Activated CD8-positive, alpha-beta memory T cell treated with anti-CD3 and anti-CD28 coated beads, Interleukin-2, amount 50 U/mL, for 24 hours (primary cell): ENCODE measurements around the gene NPFF.

Experiments
- DNase-seq: peaks from one replicate; pipeline ENCODE4 v3.0.0-alpha.2; 2020; ENCODE audit errors: extremely low read depth

Gene NPFF

GRCh38 chr12:53514628-53515290, 7.5 kb upstream of the NPFF start:
- no peak for DNase-seq

GRCh38 chr12:53513712-53514410, 6.6 kb upstream of the NPFF start:
- DNase-seq, result no peak

- DNase-seq, result no peak
Observed at GRCh38 chr12:53510181-53510812, 3.0 kb upstream of the NPFF start.

GRCh38 chr12:53508534-53509170, 1.4 kb upstream of the NPFF start:
- DNase-seq, result peak; percentile 68

GRCh38 chr12:53507603-53507885, 260 bp upstream of the NPFF start:
- no peak for DNase-seq

- DNase-seq, result no peak
Observed at GRCh38 chr12:53506450-53506785, 866 bp downstream of the NPFF start.

- no peak for DNase-seq
Observed at GRCh38 chr12:53505555-53506449, 1.5 kb downstream of the NPFF start.

GRCh38 chr12:53505086-53505485, 2.2 kb downstream of the NPFF start:
- no peak for DNase-seq

GRCh38 chr12:53504004-53504920, 3.0 kb downstream of the NPFF start:
- no peak for DNase-seq

- DNase-seq, result no peak
Observed at GRCh38 chr12:53502983-53503728, 4.1 kb downstream of the NPFF start.

GRCh38 chr12:53502331-53502730, 5.0 kb downstream of the NPFF start:
- DNase-seq, result no peak

- no peak for DNase-seq
Observed at GRCh38 chr12:53501615-53502181, 5.6 kb downstream of the NPFF start.

GRCh38 chr12:53500776-53501614, 6.3 kb downstream of the NPFF start, which contains the start of gene TARBP2:
Gene TARBP2 (plus strand): TSS chr12:53501283. CDS start chr12:53501409, 126 bp downstream.
- peak; percentile 98 for DNase-seq

- no peak for DNase-seq
Observed at GRCh38 chr12:53500142-53500775, 7.0 kb downstream of the NPFF start.

GRCh38 chr12:53499266-53500141, 7.8 kb downstream of the NPFF start, which contains the start of gene MAP3K12:
Gene MAP3K12 (minus strand): TSS chr12:53499458. CDS start chr12:53487391, 12,067 bp downstream.
- DNase-seq, result peak; percentile 18

GRCh38 chr12:53498235-53498630, 9.1 kb downstream of the NPFF start:
- DNase-seq, result no peak

- DNase-seq, result no peak
Observed at GRCh38 chr12:53497461-53497860, 9.8 kb downstream of the NPFF start.
